Middle frontal gyrus (tissue), 1 donor: Measurements from ENCODE around the gene HYAL2.

Experiments used
- DNase-seq: peaks from one replicate; pipeline ENCODE4 v3.0.0-alpha.2; 2015; ENCODE audit warnings: low spot score; ENCODE audit errors: extremely low spot score

HYAL2 gene

GRCh38 chr3:50330330-50330729 is 7.8 kb upstream of the HYAL2 start:
- DNase-seq = no peak

GRCh38 chr3:50327943-50328691 is 5.6 kb upstream of the HYAL2 start, which contains the start of gene TUSC2:
TSS of gene TUSC2 (minus strand) at chr3:50328223. CDS start at chr3:50328099, 124 bp downstream.
- peak; percentile 97 for DNase-seq

- DNase-seq = no peak
Observed at GRCh38 chr3:50327129-50327528, 4.6 kb upstream of the HYAL2 start.

- DNase-seq = no peak
Observed at GRCh38 chr3:50326182-50326541, 3.6 kb upstream of the HYAL2 start.

- no peak for DNase-seq
Observed at GRCh38 chr3:50325497-50326181, 3.1 kb upstream of the HYAL2 start.

GRCh38 chr3:50325113-50325480 is 2.6 kb upstream of the HYAL2 start:
- no peak for DNase-seq

- DNase-seq = no peak
Observed at GRCh38 chr3:50324351-50325112, 2.0 kb upstream of the HYAL2 start.

GRCh38 chr3:50323614-50324199 is 1.2 kb upstream of the HYAL2 start:
- no peak for DNase-seq

GRCh38 chr3:50323092-50323600 is 601 bp upstream of the HYAL2 start:
- DNase-seq = no peak

- DNase-seq = no peak
Observed at GRCh38 chr3:50322115-50322385, 495 bp downstream of the HYAL2 start.

- peak; percentile 81 for DNase-seq
Observed at GRCh38 chr3:50321336-50322114, 1.0 kb downstream of the HYAL2 start.

GRCh38 chr3:50320853-50321335 is 1.7 kb downstream of the HYAL2 start:
- DNase-seq = peak; percentile 56

- no peak for DNase-seq
Observed at GRCh38 chr3:50319894-50320625, 2.5 kb downstream of the HYAL2 start.

- no peak for DNase-seq
Observed at GRCh38 chr3:50319181-50319893, 3.2 kb downstream of the HYAL2 start.

- DNase-seq = no peak
Observed at GRCh38 chr3:50318615-50319014, 3.9 kb downstream of the HYAL2 start.

GRCh38 chr3:50318163-50318562 is 4.4 kb downstream of the HYAL2 start:
- DNase-seq = no peak

GRCh38 chr3:50317300-50317699 is 5.2 kb downstream of the HYAL2 start:
- DNase-seq = no peak

GRCh38 chr3:50316657-50317242 is 5.8 kb downstream of the HYAL2 start:
- no peak for DNase-seq

- DNase-seq = no peak
Observed at GRCh38 chr3:50314816-50315215, 7.7 kb downstream of the HYAL2 start.
